ENCODE data around the gene ZNF470.
A peak's percentile ranks its signal among the peaks of the same experiment; 100 is the strongest.

The ZNF470 gene

DNA sequence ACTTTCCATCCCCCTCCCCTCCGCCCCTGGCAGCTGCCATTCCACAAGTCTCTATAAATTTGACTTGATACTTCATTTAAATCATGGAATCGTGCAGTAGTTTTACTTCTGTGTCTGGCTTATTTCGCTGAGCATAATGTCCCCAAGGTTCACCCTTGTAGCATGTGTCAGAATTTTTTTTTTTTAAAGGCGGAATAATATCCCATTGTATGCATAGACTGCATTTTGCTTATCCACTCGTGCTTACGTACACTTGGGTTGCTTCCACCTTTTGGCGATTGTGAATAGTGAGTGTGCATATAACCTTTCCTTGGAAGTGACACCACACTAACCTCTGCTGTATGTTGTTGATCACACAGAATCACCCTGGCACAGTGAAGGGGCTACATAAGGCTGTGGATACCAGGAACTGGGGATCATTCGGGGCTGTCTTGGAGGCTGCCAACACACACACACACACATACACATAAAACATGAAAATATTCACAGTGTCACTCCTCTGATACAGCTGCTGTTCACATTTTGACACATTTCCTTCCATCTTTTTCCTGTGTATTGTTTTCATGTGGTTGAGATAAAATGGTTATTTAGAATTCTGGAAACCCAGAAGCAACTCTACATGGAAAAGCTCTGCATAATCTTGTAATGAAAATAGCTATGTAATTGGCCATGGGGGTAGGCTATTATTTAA lies 41.2 kb downstream of the ZNF470 start:
- no peak for DNase-seq (ENCODE audit: low read depth in 2 of 2)

- no peak for DNase-seq (ENCODE audit: low read depth in 2 of 2)
These were observed 44.0 kb downstream of the ZNF470 start for GRCh38 chr19:56611288-56611687.

DNA sequence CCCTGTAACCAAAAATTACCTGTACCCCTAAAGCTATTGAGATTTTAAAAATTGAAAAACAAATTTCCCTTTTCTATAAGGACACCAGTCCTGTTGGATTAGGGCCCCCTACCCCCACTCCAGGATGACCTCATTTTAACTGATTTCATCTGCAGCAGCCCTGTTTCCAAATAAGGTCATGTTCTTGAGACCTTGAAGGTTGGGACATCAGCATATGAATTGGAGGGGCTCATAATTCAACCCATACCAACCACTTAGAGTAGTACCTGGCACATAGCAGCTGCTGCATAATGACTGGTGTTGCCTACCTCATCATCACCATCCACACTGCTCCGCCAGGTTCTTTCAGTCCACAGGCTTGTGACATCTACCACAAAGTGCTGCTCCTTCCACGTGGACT lies 45.5 kb downstream of the ZNF470 start:
- DNase-seq (ENCODE audit: low read depth in 2 of 2): no peak

DNA sequence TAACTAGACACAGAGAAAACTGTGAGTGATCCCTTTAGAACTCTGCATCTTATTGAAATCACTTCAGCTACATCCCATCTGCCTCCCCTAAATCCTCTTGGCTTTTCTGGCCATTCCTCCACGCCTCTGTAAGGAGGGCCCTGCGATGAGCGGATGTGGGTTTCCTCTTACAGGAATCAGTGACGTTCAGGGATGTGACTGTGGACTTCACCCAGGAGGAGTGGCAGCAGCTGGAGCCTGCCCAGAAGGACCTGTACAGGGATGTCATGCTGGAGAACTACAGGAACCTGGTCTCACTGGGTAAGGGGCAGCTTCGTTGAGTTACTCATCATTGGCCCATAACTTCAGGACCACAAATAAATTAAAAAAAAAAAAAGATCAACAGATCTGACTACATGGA lies 46.4 kb downstream of the ZNF470 start:
- DNase-seq (ENCODE audit: low read depth in 2 of 2): no peak

GRCh38 chr19:56617531-56617930 lies 50.3 kb downstream of the ZNF470 start:
- no peak for DNase-seq (ENCODE audit: low read depth in 2 of 2)

GRCh38 chr19:56619121-56619520 lies 51.9 kb downstream of the ZNF470 start:
- DNase-seq (ENCODE audit: low read depth in 2 of 2): no peak

DNA sequence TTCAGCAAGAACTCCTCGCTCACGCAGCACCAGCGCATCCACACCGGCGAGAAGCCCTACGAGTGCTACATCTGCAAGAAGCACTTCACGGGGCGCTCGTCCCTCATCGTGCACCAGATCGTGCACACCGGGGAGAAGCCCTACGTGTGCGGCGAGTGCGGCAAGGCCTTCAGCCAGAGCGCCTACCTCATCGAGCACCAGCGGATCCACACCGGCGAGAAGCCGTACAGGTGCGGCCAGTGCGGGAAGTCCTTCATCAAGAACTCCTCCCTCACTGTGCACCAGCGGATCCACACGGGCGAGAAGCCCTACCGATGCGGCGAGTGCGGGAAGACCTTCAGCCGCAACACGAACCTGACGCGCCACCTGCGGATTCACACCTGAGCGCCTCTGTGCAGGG lies 55.1 kb downstream of the ZNF470 start:
- DNase-seq (ENCODE audit: low read depth in 2 of 2): no peak

GRCh38 chr19:56623006-56623405 lies 55.7 kb downstream of the ZNF470 start:
- no peak for DNase-seq (ENCODE audit: low read depth in 2 of 2)

DNA sequence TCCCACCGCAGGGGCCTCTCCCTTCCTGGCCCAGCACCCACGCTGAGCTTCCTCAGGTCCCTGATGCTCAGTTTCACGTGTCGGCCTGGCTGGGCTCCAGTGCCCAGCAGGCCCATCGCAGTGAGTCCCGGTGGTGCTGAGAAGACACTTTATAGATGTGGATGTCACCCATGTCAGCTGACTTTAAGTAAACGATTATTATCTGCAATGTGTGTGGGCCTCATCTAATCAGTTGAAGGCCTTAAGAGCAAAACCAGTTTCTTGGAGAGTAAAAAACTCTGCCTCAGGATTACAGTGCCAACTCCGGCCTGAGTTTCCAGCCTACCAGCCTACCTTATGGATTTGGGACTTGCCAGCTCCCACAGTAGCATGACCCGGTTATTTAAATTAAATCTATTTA lies 58.4 kb downstream of the ZNF470 start:
- DNase-seq (ENCODE audit: low read depth in 2 of 2): no peak

GRCh38 chr19:56633021-56633420 lies 65.8 kb downstream of the ZNF470 start:
- no peak for DNase-seq (ENCODE audit: low read depth in 2 of 2)

DNA sequence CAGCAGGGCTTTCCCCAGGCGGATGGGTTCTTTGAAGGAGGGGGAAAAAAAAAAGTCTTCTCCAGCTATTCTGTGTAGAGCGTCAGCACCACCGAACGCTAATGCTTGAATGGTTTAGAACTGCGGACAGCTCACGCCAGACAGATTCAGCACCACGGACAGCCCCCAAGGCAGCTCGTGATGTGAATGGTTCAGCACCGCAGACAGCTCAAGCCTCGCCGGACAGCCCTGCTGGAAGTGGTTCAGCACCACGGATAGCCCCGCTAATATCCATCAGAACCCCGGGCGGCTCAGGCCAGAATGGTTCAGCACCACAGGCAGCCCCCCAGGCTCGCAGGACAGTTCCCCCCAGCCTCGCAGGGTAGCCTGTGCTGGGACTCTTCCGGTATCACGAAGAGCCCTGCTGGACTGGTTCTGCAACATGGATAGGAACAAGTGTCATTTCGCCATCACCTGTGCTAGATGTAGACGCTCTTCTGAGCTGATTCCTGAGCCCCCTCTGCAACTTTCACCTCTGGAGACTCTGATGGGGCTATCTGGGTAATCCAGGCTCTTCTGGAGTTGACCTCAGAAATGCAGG lies 70.8 kb downstream of the ZNF470 start:
- peak; percentile 38 to 48 for DNase-seq (ENCODE audit: low read depth in 2 of 2)

Measured in stimulated activated CD4-positive, alpha-beta T cell treated with anti-CD3 and anti-CD28 coated beads, Interleukin-4, amount 100 ng/mL, for 48 hours (primary cell).